Kidney epithelial cell (primary cell): Measurements from ENCODE around the gene MAP2K2. TPM values are rescaled to one million over a fixed set of nuclear protein-coding genes. Genes with fewer than 3 reads are reported as not detected.

Experiments used
- DNase-seq: peaks from one replicate; pipeline ENCODE4 v3.0.0-alpha.2; 2010; ENCODE audit warnings: low read depth
- H3K27me3 ChIP-seq: 2 replicates; pipeline ENCODE4 v1.6.0; 2011; ENCODE audit warnings: low read length; ENCODE audit not compliant: control insufficient read depth, insufficient read depth
- H3K36me3 ChIP-seq: 2 replicates; pipeline ENCODE4 v1.5.1; 2011; ENCODE audit warnings: low read length; ENCODE audit not compliant: control insufficient read depth, insufficient read depth
- H3K4me3 ChIP-seq: 2 replicates; pipeline ENCODE4 v1.5.1; 2011; ENCODE audit warnings: low read depth, mild to moderate bottlenecking, control low read depth, low read length
- CTCF ChIP-seq: IDR thresholded peaks from 2 replicates; pipeline ENCODE4 v1.5.1; 2011; ENCODE audit warnings: mild to moderate bottlenecking, moderate library complexity, low read length, control low read depth, inconsistent platforms; ENCODE audit not compliant: insufficient read depth, poor library complexity, severe bottlenecking
- total RNA-seq: library from RNA; depleted of rRNA; stranded (reverse); fragments of >200 nt; gene quantifications from 2 replicates; pipeline ENCODE4 v1.2.3, GENCODE V29; 2015

Gene MAP2K2
- total RNA-seq, 1 donor from 2014 or later = 198 TPM

- TF ChIP-seq CTCF = no peak
- Histone ChIP-seq H3K4me3 (no peak overlapping the region), H3K27me3 (no peaks in the 10 kb centered on the region), H3K36me3 (peaks cover 2% of the 10 kb centered on the region)
- no peak for DNase-seq
These were observed 35.9 kb downstream of the MAP2K2 start for GRCh38 chr19:4087787-4088679.

- DNase-seq = no peak
- no peak for TF ChIP-seq CTCF
- no peaks in the 10 kb centered on the region for H3K27me3 ChIP-seq
- peaks cover 2% of the 10 kb centered on the region for H3K36me3 ChIP-seq
- H3K4me3 ChIP-seq = no peak overlapping the region
These were observed 37.5 kb downstream of the MAP2K2 start for GRCh38 chr19:4086411-4086867.

- DNase-seq = no peak
- Histone ChIP-seq H3K27me3 (no peaks in the 10 kb centered on the region), H3K4me3 (no peak overlapping the region), H3K36me3 (no peaks in the 10 kb centered on the region)
- no peak for TF ChIP-seq CTCF
These were observed 39.4 kb downstream of the MAP2K2 start for GRCh38 chr19:4084547-4084877.

- no peaks in the 10 kb centered on the region for H3K36me3 ChIP-seq
- no peak for DNase-seq
- H3K27me3 ChIP-seq = no peaks in the 10 kb centered on the region
- H3K4me3 ChIP-seq = no peak overlapping the region
- TF ChIP-seq CTCF = no peak
These were observed 40.0 kb downstream of the MAP2K2 start for GRCh38 chr19:4083677-4084546.

- TF ChIP-seq CTCF = no peak
- H3K36me3 ChIP-seq = no peaks in the 10 kb centered on the region
- no peaks in the 10 kb centered on the region for H3K27me3 ChIP-seq
- no peak overlapping the region for H3K4me3 ChIP-seq
- no peak for DNase-seq
These were observed 41.8 kb downstream of the MAP2K2 start for GRCh38 chr19:4082172-4082571.
